Astrocyte (in vitro differentiated cells and primary cell): Measurements from ENCODE around the gene SPOCK1.

Experiments used
- EZH2 ChIP-seq: IDR thresholded peaks from 2 replicates; pipeline ENCODE4 v1.6.1; 2012; ENCODE audit warnings: mild to moderate bottlenecking, low read length, inconsistent platforms; ENCODE audit not compliant: insufficient read depth
- TF ChIP-seq, protein P1 (sequence below): IDR thresholded peaks from 2 replicates; pipeline ENCODE4 v1.5.1; 2011; ENCODE audit warnings: low read depth, mild to moderate bottlenecking, inconsistent platforms, low read length, moderate library complexity; ENCODE audit not compliant: insufficient read depth

DNA sequence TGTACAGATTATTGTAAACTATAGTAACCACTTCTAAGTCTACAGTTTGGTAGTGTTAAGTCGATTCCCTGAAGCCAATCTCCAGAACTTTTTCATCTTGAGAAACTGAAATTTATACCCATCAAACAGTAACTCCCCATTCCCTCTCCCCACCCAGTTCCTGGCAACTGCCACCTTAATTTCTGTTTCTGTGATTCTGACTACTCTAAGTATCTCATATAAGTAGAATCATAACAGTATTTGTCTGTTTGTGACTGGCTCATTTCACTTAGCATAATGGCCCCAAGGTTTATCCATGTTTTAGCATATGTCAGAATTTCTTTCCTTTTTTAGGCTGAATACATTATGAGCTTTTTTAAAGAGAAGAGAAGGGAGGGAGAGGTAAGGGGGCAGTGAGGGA, 61.4 kb downstream of the SPOCK1 start:
- TF ChIP-seq, protein P1, sequence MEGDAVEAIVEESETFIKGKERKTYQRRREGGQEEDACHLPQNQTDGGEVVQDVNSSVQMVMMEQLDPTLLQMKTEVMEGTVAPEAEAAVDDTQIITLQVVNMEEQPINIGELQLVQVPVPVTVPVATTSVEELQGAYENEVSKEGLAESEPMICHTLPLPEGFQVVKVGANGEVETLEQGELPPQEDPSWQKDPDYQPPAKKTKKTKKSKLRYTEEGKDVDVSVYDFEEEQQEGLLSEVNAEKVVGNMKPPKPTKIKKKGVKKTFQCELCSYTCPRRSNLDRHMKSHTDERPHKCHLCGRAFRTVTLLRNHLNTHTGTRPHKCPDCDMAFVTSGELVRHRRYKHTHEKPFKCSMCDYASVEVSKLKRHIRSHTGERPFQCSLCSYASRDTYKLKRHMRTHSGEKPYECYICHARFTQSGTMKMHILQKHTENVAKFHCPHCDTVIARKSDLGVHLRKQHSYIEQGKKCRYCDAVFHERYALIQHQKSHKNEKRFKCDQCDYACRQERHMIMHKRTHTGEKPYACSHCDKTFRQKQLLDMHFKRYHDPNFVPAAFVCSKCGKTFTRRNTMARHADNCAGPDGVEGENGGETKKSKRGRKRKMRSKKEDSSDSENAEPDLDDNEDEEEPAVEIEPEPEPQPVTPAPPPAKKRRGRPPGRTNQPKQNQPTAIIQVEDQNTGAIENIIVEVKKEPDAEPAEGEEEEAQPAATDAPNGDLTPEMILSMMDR = no peak
- TF ChIP-seq EZH2 = no peak
